ENCODE data around the gene AGRN. TPM values are rescaled to one million over a fixed set of nuclear protein-coding genes. Genes with fewer than 3 reads are reported as not detected.

The AGRN gene
- total RNA-seq, 1 experiment from 2014 or later: 134 TPM

- TF ChIP-seq, protein P1, sequence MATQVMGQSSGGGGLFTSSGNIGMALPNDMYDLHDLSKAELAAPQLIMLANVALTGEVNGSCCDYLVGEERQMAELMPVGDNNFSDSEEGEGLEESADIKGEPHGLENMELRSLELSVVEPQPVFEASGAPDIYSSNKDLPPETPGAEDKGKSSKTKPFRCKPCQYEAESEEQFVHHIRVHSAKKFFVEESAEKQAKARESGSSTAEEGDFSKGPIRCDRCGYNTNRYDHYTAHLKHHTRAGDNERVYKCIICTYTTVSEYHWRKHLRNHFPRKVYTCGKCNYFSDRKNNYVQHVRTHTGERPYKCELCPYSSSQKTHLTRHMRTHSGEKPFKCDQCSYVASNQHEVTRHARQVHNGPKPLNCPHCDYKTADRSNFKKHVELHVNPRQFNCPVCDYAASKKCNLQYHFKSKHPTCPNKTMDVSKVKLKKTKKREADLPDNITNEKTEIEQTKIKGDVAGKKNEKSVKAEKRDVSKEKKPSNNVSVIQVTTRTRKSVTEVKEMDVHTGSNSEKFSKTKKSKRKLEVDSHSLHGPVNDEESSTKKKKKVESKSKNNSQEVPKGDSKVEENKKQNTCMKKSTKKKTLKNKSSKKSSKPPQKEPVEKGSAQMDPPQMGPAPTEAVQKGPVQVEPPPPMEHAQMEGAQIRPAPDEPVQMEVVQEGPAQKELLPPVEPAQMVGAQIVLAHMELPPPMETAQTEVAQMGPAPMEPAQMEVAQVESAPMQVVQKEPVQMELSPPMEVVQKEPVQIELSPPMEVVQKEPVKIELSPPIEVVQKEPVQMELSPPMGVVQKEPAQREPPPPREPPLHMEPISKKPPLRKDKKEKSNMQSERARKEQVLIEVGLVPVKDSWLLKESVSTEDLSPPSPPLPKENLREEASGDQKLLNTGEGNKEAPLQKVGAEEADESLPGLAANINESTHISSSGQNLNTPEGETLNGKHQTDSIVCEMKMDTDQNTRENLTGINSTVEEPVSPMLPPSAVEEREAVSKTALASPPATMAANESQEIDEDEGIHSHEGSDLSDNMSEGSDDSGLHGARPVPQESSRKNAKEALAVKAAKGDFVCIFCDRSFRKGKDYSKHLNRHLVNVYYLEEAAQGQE (IDR thresholded peaks at IDR 0.05; ENCODE audit: low read depth): no peak
- TF ChIP-seq EGR1 (IDR thresholded peaks at IDR 0.05; ENCODE audit: low read depth): no peak
- no peak for TF ChIP-seq JUND (IDR thresholded peaks at IDR 0.05)
- no peak for TF ChIP-seq SRF (IDR thresholded peaks at IDR 0.05; ENCODE audit: low read depth)
- TF ChIP-seq SIN3A (IDR thresholded peaks at IDR 0.05; ENCODE audit: low read depth): no peak
- TF ChIP-seq CEBPB (IDR thresholded peaks at IDR 0.05; ENCODE audit: low read depth): no peak
- no peak for TF ChIP-seq EZH2phosphoT487 (IDR thresholded peaks at IDR 0.05; ENCODE audit: borderline replicate concordance)
- no peak for TF ChIP-seq POLR2A (IDR thresholded peaks at IDR 0.05; ENCODE audit: borderline replicate concordance, extremely low read depth, insufficient read depth, insufficient read length)
Observed at GRCh38 chr1:1046243-1046642, 26.3 kb downstream of the AGRN start (continued).

DNA sequence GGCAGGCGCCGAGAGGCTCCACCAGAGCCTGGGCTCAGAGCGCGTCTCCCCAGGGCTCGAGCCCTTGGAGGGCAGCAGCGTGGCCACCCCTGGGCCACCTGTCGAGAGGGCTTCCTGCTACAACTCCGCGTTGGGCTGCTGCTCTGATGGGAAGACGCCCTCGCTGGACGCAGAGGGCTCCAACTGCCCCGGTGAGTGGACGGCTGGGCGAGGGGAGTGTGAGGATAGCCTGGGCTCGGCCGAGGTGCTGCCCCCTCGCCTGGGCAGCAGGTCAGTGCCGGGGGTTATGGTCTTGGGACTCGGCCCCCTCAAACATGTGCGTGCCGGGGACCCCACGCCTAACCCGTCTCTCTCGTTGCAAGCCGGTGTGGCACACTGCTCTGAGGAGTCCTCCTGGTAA is 26.8 kb downstream of the AGRN start:
- Histone ChIP-seq H3K27ac (ENCODE audit: low read depth, low read length) (no peak overlapping the region), H3K27me3 (ENCODE audit: insufficient read depth, low read length) (no peaks in the 10 kb centered on the region), H3K9me2 (ENCODE audit: insufficient read depth) (no peaks in the 10 kb centered on the region), H2AFZ (ENCODE audit: low read depth, low read length, poor library complexity, severe bottlenecking) (no peak overlapping the region), H3K79me2 (ENCODE audit: insufficient read depth, low read length) (peaks cover 16% of the 10 kb centered on the region; the same call in 1 of the 2 replicates), H4K20me1 (ENCODE audit: insufficient read depth) (no peaks in the 10 kb centered on the region), H3K9ac (ENCODE audit: low read length) (no peak overlapping the region), H3K36me3 (ENCODE audit: control insufficient read depth in 1 of 2, insufficient read depth in 2 of 2, low read length in 2 of 2) (peaks cover 19 to 41% of the 10 kb centered on the region in 2 experiments; a peak in 3 of 4 replicates), H3K9me3 (ENCODE audit: control insufficient read depth in 1 of 2, insufficient read depth in 1 of 2, low read depth in 1 of 2, low read length in 2 of 2) (no peaks in the 10 kb centered on the region), H3K4me3 (replicated peaks in 1 of 2; ENCODE audit: low read depth in 1 of 2, low read length in 2 of 2) (no peak overlapping the region), H3K4me2 (ENCODE audit: low read length) (no peak overlapping the region), H3K4me1 (ENCODE audit: control insufficient read depth in 1 of 2, insufficient read depth in 2 of 2, low read length in 2 of 2) (no peaks in the 10 kb centered on the region)
- ChIA-PET POLR2A (no interaction called here), CTCF (no interaction called here), RAD21 (ENCODE audit: low non-redundant PET in 1 of 2, low total read pairs in 2 of 2, uncharacterized antibody in 2 of 2, unreplicated experiment in 2 of 2) (no interaction called here)
- no TSS peak for BruUV-seq (replicated peaks)
- intact Hi-C loops (cut with micrococcal nuclease): no loop called here
- DNase-seq (ENCODE audit: low read depth, low spot score) (no peak), ATAC-seq (no peak)
- TF ChIP-seq ZFX (IDR thresholded peaks at IDR 0.05) (no peak), FOSL1 (IDR thresholded peaks at IDR 0.05; ENCODE audit: low read depth) (no peak), CTCF (IDR thresholded peaks at IDR 0.05 in 2 of 3, conservative IDR thresholded peaks at IDR 0.05 in 1 of 3; ENCODE audit: borderline replicate concordance in 1 of 3, insufficient read depth in 1 of 3, low read depth in 2 of 3, low read length in 2 of 3) (no peak), POLR2A (IDR thresholded peaks at IDR 0.05; ENCODE audit: borderline replicate concordance, extremely low read depth, insufficient read depth, insufficient read length) (no peak), JUND (IDR thresholded peaks at IDR 0.05) (no peak), YY1 (IDR thresholded peaks at IDR 0.05; ENCODE audit: extremely low read depth, insufficient replicate concordance, low read depth, low read length) (no peak), ATF3 (IDR thresholded peaks at IDR 0.05) (no peak), ELF1 (IDR thresholded peaks at IDR 0.05; ENCODE audit: borderline replicate concordance, low read depth) (no peak), ZNF274 (IDR thresholded peaks at IDR 0.05; ENCODE audit: low read depth, low read length) (no peak), EZH2phosphoT487 (IDR thresholded peaks at IDR 0.05; ENCODE audit: borderline replicate concordance) (no peak), POLR2AphosphoS5 (IDR thresholded peaks at IDR 0.05; ENCODE audit: low read depth, low read length) (no peak), EGR1 (IDR thresholded peaks at IDR 0.05; ENCODE audit: low read depth) (no peak)
- TF ChIP-seq, protein P1 (IDR thresholded peaks at IDR 0.05; ENCODE audit: low read depth): no peak

All from HCT116 (cell line).